Measurements from ENCODE around the gene SPINK1.

DNA sequence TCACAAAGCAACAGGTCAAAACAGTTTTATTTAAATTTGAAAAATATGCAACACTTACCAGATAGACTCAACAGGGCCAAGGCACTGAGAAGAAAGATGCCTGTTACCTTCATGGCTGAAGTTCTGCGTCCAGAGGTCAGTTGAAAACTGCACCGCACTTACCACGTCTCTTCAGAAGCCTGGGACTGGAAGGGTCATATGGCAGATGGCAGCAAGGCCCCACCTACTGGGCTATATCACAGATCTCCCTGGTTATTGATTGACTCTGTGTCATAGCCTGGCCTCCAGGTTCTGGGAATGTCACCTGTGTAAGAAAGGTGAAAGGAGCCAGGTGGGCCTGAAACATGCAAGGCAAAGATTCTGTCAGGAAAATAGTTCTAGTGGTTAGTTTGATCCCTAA, at the start of gene SPINK1:
- TF ChIP-seq TEAD4 (IDR thresholded peaks at IDR 0.05), result no peak
- no peak for TF ChIP-seq EP300 (IDR thresholded peaks at IDR 0.05; ENCODE audit: borderline replicate concordance)
- TF ChIP-seq, protein P1, sequence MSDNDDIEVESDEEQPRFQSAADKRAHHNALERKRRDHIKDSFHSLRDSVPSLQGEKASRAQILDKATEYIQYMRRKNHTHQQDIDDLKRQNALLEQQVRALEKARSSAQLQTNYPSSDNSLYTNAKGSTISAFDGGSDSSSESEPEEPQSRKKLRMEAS (IDR thresholded peaks at IDR 0.05), result no peak
- TF ChIP-seq EGR1 (IDR thresholded peaks at IDR 0.05), result no peak
- TF ChIP-seq, protein P2, sequence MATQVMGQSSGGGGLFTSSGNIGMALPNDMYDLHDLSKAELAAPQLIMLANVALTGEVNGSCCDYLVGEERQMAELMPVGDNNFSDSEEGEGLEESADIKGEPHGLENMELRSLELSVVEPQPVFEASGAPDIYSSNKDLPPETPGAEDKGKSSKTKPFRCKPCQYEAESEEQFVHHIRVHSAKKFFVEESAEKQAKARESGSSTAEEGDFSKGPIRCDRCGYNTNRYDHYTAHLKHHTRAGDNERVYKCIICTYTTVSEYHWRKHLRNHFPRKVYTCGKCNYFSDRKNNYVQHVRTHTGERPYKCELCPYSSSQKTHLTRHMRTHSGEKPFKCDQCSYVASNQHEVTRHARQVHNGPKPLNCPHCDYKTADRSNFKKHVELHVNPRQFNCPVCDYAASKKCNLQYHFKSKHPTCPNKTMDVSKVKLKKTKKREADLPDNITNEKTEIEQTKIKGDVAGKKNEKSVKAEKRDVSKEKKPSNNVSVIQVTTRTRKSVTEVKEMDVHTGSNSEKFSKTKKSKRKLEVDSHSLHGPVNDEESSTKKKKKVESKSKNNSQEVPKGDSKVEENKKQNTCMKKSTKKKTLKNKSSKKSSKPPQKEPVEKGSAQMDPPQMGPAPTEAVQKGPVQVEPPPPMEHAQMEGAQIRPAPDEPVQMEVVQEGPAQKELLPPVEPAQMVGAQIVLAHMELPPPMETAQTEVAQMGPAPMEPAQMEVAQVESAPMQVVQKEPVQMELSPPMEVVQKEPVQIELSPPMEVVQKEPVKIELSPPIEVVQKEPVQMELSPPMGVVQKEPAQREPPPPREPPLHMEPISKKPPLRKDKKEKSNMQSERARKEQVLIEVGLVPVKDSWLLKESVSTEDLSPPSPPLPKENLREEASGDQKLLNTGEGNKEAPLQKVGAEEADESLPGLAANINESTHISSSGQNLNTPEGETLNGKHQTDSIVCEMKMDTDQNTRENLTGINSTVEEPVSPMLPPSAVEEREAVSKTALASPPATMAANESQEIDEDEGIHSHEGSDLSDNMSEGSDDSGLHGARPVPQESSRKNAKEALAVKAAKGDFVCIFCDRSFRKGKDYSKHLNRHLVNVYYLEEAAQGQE (IDR thresholded peaks at IDR 0.05; ENCODE audit: low read depth), result no peak
- TF ChIP-seq, protein P3, sequence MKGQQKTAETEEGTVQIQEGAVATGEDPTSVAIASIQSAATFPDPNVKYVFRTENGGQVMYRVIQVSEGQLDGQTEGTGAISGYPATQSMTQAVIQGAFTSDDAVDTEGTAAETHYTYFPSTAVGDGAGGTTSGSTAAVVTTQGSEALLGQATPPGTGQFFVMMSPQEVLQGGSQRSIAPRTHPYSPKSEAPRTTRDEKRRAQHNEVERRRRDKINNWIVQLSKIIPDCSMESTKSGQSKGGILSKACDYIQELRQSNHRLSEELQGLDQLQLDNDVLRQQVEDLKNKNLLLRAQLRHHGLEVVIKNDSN (IDR thresholded peaks at IDR 0.05), result no peak
- TF ChIP-seq ZBTB7A (IDR thresholded peaks at IDR 0.05; ENCODE audit: low read depth), result no peak
- TF ChIP-seq TAF1 (IDR thresholded peaks at IDR 0.05; ENCODE audit: low read depth), result no peak

Data from Ishikawa (cell line).